HG02759 (cell line): ENCODE data around the gene CHIT1.

Experiments used
- ATAC-seq: cut with Tn5 transposase; IDR thresholded peaks from one replicate; pipeline ENCODE4 v1.9.1; 2021; ENCODE audit warnings: mild to moderate bottlenecking, moderate library complexity; ENCODE audit not compliant: unreplicated experiment

Gene CHIT1

DNA sequence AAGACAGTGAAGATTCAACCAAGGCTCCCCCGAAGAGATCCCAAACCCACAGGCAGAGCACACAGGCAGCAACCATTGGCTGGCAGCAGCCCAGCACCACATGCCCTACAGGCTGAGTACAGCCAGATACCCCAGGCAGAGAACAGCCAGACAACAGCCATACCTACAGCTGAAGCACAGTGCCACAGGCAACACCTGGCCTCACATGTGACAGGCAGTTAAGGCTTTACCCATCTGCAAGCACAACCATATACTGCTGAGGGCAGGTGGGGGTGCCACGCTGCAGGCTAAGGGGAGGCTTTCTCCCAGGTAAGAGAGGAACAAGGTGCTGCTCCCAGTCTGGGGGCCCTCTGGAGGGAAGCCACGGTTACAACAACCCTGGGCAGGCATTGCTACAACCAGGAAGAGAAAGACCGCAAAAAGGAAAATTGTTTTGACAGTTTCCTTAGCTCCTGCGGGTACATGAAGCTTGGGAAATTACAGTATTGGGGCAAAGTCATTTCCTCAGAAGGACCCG is 12.3 kb downstream of the CHIT1 start:
- ATAC-seq, result no peak

GRCh38 chr1:203216274-203217138 is 13.0 kb downstream of the CHIT1 start:
- ATAC-seq, result no peak

DNA sequence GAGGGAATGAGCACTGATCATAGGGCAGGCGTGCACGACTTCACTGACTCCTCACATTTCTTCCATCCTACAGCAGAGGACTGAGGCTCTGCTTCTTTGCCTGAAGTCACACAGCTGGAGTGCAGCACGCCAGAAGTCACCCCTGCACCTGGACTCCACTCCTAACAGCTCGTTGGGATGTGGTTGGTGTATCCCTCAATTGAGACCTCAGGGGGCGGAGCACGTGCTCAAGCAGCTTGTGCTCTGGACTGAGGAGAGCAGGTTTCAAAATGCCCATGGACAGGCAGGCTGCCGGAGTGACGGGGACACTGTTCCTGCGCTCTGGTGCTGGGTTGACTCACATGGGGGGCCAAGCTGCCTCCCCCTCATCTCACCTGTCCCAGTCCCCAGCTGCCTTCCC is 13.9 kb downstream of the CHIT1 start:
- ATAC-seq, result no peak

GRCh38 chr1:203214871-203215270 is 14.6 kb downstream of the CHIT1 start:
- no peak for ATAC-seq

DNA sequence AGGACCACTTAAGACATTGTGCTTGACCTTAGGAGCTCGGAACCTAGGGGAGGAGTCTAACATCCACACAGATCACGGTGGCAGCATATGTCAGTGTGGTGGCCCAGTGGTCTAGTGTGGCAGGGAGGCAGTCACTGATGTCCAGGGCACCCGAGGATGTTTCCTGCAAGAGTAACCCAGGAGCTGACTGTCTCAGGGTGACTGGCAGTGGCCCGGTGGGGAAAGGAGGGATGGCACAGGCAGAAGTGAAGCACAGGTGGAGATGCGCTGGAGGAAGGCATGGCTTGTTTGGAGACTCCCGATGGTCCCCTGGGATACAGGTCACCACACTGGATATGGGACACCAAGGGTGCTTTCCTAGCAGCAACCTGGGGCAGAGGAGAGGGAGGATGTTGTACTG is 16.3 kb downstream of the CHIT1 start:
- ATAC-seq, result no peak

GRCh38 chr1:203211812-203212211 is 17.7 kb downstream of the CHIT1 start:
- no peak for ATAC-seq

GRCh38 chr1:203210988-203211387 is 18.5 kb downstream of the CHIT1 start:
- no peak for ATAC-seq

GRCh38 chr1:203210350-203210749 is 19.1 kb downstream of the CHIT1 start:
- no peak for ATAC-seq

- ATAC-seq, result no peak
Measured at GRCh38 chr1:203208181-203208580, 21.3 kb downstream of the CHIT1 start.

DNA sequence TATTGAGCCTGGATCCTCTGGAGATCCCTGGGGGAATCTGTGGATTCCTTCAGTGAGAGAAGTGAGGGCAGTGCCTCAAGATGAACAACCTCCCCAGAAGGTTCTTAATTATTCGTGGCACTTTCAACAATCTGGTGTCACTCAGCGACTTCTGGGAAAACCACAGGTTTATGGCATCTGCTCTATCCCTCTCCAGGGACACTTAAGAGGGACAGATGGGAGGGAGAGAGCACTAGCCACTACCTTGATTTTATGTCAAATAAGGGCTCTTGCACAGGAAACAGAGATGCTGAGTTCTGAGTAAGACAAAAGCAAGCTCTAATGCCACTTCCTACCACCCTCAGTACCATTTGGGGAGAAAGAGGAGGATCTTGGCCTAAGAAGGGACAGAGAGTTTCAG is 21.7 kb downstream of the CHIT1 start:
- no peak for ATAC-seq

DNA sequence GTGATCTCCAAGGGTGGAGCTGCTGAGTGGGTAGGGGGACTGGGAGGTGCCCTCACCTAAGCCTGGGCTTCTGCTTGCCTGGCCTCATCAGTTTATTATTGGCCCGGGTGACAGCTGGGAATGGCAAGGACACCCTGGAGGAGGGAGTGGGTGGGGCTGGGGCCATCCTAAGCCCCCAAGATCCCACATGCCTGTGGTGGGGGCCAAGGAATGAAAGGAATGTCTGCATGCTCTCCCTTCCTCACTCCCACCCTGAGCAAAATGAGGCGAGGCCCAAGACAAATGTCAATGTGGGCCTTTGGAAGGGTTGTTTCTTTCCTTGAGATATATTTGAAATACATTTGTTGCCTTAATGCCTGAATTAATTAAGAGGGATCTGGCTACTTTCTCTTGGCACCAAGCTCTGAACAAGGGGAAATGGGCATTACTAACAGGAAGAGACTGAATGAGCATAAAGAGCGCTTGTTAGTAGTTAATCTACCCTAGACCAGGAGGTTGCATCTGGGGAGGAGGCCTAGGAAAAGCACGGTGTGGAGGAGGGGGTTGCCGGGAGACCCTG is 23.3 kb downstream of the CHIT1 start:
- no peak for ATAC-seq

GRCh38 chr1:203204756-203205155 is 24.7 kb downstream of the CHIT1 start:
- ATAC-seq, result no peak

DNA sequence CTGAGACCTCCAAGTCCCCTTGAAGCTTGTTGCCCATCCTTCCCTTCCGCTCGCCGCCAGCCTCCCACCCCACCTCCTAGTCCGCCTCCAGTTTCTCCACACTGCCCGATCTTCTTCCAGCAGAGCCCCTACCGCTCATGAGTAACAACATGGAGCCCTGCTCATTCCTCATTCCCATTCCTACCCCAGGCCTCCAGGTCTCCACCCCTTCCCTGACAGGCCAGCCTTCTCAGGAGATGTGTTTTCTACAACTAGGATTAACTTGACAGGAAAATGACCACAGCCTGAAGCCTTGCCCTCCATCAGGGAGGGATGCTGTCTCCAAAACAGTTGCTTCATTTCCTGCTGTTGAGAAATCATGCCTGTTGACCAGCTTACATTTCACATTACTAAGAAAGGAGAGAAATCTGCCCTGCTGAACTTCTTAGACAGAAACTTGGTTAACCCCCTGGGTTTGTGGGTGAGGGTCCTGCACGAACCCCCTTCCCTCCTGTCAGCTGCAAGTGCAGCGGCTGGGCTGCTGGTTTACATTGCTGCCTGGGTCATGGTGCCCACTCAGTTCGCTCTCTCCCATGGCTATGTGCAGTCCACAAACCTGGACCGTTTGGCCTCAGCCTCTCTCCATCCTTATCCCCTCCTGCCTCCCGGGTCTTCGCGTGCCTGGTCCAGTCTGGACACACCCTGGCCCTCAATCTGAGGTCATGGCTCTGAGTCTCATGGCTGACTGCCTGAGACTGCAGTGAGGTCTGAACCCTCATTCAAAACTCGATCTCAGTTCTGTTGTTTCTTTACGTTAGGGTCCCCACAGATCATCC is 26.8 kb downstream of the CHIT1 start:
- ATAC-seq, result no peak

GRCh38 chr1:203201516-203202205 is 27.8 kb downstream of the CHIT1 start:
- no peak for ATAC-seq

DNA sequence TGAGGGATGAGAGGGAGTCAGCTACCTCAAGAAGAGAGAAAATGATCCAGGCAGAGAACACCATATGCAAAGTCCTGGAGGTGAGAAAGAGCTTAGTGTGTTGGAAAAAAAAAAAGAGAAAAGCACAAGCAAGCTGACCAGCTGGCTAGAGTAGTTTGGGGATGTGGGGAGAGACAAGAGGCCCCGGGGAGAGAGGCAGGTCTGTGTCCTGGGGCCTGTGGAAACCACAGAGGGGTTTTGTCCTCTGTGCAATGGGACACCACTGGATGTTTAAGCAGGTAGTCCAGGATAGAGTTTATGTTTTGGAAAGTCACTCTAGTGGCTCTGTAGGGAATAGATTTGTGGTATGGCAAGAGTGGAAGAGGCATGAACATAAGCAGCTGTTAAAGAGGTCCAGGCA is 28.6 kb downstream of the CHIT1 start:
- ATAC-seq, result no peak

DNA sequence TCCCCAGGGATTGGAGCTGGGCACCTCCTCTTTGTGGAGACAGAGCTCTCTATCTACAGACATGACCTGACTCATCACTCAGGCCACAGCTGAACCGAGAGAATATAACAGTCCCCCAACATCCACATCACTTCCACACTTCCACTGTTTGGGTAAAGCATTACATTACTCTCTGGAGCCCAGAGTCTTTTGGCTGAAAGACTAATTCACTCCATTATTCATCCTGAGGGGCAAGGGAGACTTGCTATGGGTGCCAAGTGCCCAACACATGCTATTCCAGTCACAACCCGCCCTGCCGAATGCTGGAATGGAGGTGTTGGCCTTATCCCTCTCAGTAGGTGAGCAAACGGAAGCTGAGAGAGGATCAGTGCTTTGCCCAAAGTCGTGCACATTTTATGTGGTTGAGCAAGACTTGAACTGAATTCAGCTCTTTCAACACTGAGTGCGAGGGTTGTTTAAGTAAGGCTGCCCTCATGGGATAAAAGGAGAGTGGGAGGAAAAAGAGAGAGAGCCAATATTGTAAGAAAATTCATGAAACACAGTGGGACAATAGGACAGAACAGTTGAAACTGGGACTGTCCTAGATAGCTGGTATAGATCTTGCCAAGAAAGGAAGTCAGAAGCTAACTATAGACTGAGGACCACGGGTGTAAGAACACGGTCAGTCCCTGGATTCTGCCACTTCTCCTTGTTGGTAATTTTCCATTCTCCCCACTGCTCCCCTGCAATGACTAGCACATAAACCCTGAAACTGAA is 29.5 kb downstream of the CHIT1 start:
- ATAC-seq, result no peak

- ATAC-seq, result no peak
Measured at GRCh38 chr1:203199481-203199815, 30.0 kb downstream of the CHIT1 start.

- ATAC-seq, result no peak
Measured at GRCh38 chr1:203199002-203199401, 30.5 kb downstream of the CHIT1 start.

- ATAC-seq, result no peak
Measured at GRCh38 chr1:203197625-203198024, 31.8 kb downstream of the CHIT1 start.

GRCh38 chr1:203196371-203196770 is 33.1 kb downstream of the CHIT1 start:
- ATAC-seq, result no peak
